Effector memory CD4-positive, alpha-beta T cell (primary cell): ENCODE data around the gene TMEM267.
"Not testable (repeated sequence)": the region's sequence is repeated elsewhere in the genome, so short reads cannot be mapped to it uniquely, and the experiment has no call there.

Experiments
- DNase-seq, 3 donors: peaks; one replicate each; pipeline ENCODE4 v3.0.0-alpha.2; 2020
- H3K27ac ChIP-seq: 2 replicates; pipeline ENCODE4 v1.7.0; 2013; ENCODE audit warnings: mild to moderate bottlenecking, low read length, moderate library complexity; ENCODE audit not compliant: insufficient read depth, poor library complexity, severe bottlenecking
- H3K27me3 ChIP-seq: replicated peaks from 2 replicates; pipeline ENCODE4 v1.7.0; 2013; ENCODE audit warnings: mild to moderate bottlenecking, low read length; ENCODE audit not compliant: insufficient read depth, control insufficient read depth, poor library complexity, severe bottlenecking
- H3K36me3 ChIP-seq: 2 replicates; pipeline ENCODE4 v1.7.0; 2013; ENCODE audit warnings: mild to moderate bottlenecking, low read length, moderate library complexity; ENCODE audit not compliant: control insufficient read depth, insufficient read depth
- H3K4me1 ChIP-seq: 2 replicates; pipeline ENCODE4 v1.7.0; 2013; ENCODE audit warnings: low read length, mild to moderate bottlenecking; ENCODE audit not compliant: control insufficient read depth, insufficient read depth, poor library complexity, severe bottlenecking
- H3K4me3 ChIP-seq: 2 replicates; pipeline ENCODE4 v1.7.0; 2013; ENCODE audit warnings: low read length, low read depth, mild to moderate bottlenecking; ENCODE audit not compliant: insufficient read depth, poor library complexity, severe bottlenecking
- H3K9me3 ChIP-seq: 2 replicates; pipeline ENCODE4 v1.7.0; 2013; ENCODE audit warnings: mild to moderate bottlenecking, low read length, moderate library complexity; ENCODE audit not compliant: control insufficient read depth

Gene TMEM267

GRCh38 chr5:43423086-43423485 is 60.6 kb downstream of the TMEM267 start:
- H3K27ac ChIP-seq, DNase-seq, H3K27me3 ChIP-seq, H3K9me3 ChIP-seq, H3K4me3 ChIP-seq, H3K36me3 ChIP-seq, H3K4me1 ChIP-seq: not testable (repeated sequence)

- no peaks in the 10 kb centered on the region for H3K36me3 ChIP-seq
- H3K27me3 ChIP-seq: no peaks in the 10 kb centered on the region
- H3K27ac ChIP-seq: no peak overlapping the region
- H3K9me3 ChIP-seq: no peaks in the 10 kb centered on the region
- no peaks in the 10 kb centered on the region for H3K4me1 ChIP-seq
- H3K4me3 ChIP-seq: no peak overlapping the region
- no peak for DNase-seq
These were observed 61.5 kb downstream of the TMEM267 start for GRCh38 chr5:43422143-43422542.

GRCh38 chr5:43421450-43422133 is 62.1 kb downstream of the TMEM267 start:
- Histone ChIP-seq H3K4me3 (no peak overlapping the region), H3K27me3 (no peaks in the 10 kb centered on the region), H3K4me1 (no peaks in the 10 kb centered on the region), H3K36me3 (no peaks in the 10 kb centered on the region), H3K9me3 (no peaks in the 10 kb centered on the region), H3K27ac (no peak overlapping the region)
- no peak for DNase-seq

GRCh38 chr5:43420241-43420640 is 63.4 kb downstream of the TMEM267 start:
- no peaks in the 10 kb centered on the region for H3K4me1 ChIP-seq
- H3K9me3 ChIP-seq: no peaks in the 10 kb centered on the region
- H3K36me3 ChIP-seq: no peaks in the 10 kb centered on the region
- H3K27me3 ChIP-seq: no peaks in the 10 kb centered on the region
- H3K4me3 ChIP-seq: no peak overlapping the region
- H3K27ac ChIP-seq: no peak overlapping the region
- no peak for DNase-seq

GRCh38 chr5:43418561-43418960 is 65.1 kb downstream of the TMEM267 start:
- no peak overlapping the region for H3K4me3 ChIP-seq
- DNase-seq: no peak
- no peaks in the 10 kb centered on the region for H3K36me3 ChIP-seq
- no peaks in the 10 kb centered on the region for H3K9me3 ChIP-seq
- no peaks in the 10 kb centered on the region for H3K4me1 ChIP-seq
- no peak overlapping the region for H3K27ac ChIP-seq
- no peaks in the 10 kb centered on the region for H3K27me3 ChIP-seq

GRCh38 chr5:43416803-43417394 is 66.8 kb downstream of the TMEM267 start:
- H3K4me3 ChIP-seq: no peak overlapping the region
- no peaks in the 10 kb centered on the region for H3K36me3 ChIP-seq
- no peaks in the 10 kb centered on the region for H3K9me3 ChIP-seq
- H3K4me1 ChIP-seq: no peaks in the 10 kb centered on the region
- H3K27me3 ChIP-seq: no peaks in the 10 kb centered on the region
- no peak overlapping the region for H3K27ac ChIP-seq
- no peak for DNase-seq

GRCh38 chr5:43415935-43416802 is 67.5 kb downstream of the TMEM267 start:
- Histone ChIP-seq H3K27ac (no peak overlapping the region), H3K36me3 (no peaks in the 10 kb centered on the region), H3K4me1 (no peaks in the 10 kb centered on the region), H3K4me3 (no peak overlapping the region), H3K9me3 (no peaks in the 10 kb centered on the region), H3K27me3 (no peaks in the 10 kb centered on the region)
- no peak for DNase-seq

GRCh38 chr5:43413966-43414365 is 69.7 kb downstream of the TMEM267 start:
- no peaks in the 10 kb centered on the region for H3K4me1 ChIP-seq
- H3K36me3 ChIP-seq: no peaks in the 10 kb centered on the region
- DNase-seq: no peak
- no peak overlapping the region for H3K27ac ChIP-seq
- no peak overlapping the region for H3K4me3 ChIP-seq
- no peaks in the 10 kb centered on the region for H3K27me3 ChIP-seq
- H3K9me3 ChIP-seq: no peaks in the 10 kb centered on the region

GRCh38 chr5:43412644-43413043 is 71.0 kb downstream of the TMEM267 start:
- Histone ChIP-seq H3K27ac (no peak overlapping the region), H3K4me1 (no peaks in the 10 kb centered on the region), H3K9me3 (no peaks in the 10 kb centered on the region), H3K4me3 (no peak overlapping the region), H3K27me3 (no peaks in the 10 kb centered on the region), H3K36me3 (no peaks in the 10 kb centered on the region)
- no peak for DNase-seq

- Histone ChIP-seq H3K27ac (no peak within 1 kb of the TSS), H3K9me3 (no peaks in the 10 kb centered on the region), H3K36me3 (no peaks in the 10 kb centered on the region), H3K27me3 (no peaks in the 10 kb centered on the region), H3K4me1 (no peaks in the 10 kb centered on the region), H3K4me3 (no peak within 1 kb of the TSS)
- DNase-seq: no peak
These were observed 71.5 kb downstream of the TMEM267 start, which contains the start of gene CCL28 for GRCh38 chr5:43412156-43412555. Gene CCL28, minus strand, starts transcription at chr5:43412391. Its CDS starts 75 bp downstream, at chr5:43412316.
